Measurements from ENCODE around the gene EPB41L5. TPM values are rescaled to one million over a fixed set of nuclear protein-coding genes. Genes with fewer than 3 reads are reported as not detected.

EPB41L5 gene
- total RNA-seq, 3 donors from 2014 or later = 24.8 to 57.8 (median 42.3) TPM

DNA sequence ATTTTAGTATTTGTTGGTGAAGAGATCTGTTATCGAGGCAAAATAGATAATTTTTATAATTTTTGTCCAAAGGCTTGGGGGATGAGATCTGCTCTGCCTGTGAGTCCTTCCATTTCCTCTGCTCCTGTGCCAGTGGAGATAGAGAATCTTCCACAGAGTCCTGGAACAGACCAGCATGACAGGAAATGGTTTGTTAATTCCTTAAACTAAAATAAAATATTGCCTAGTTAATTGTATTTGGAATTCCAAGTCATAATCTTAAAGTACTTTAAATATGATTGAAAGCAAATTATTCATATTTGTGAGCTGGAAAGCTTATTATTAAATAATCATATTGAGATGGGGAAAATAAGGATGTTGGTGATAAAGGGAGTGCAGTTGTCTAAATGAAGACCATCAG is 87.8 kb downstream of the EPB41L5 start:
- no peak for DNase-seq (ENCODE audit: low spot score in 2 of 2)
- peaks cover 5% of the 10 kb centered on the region for H3K36me3 ChIP-seq
- no peak overlapping the region for H3K4me3 ChIP-seq
- no peaks in the 10 kb centered on the region for H3K9me3 ChIP-seq
- no peaks in the 10 kb centered on the region for H3K4me1 ChIP-seq
- TF ChIP-seq POLR2AphosphoS5 (IDR thresholded peaks at IDR 0.05) (no peak), POLR2A (IDR thresholded peaks at IDR 0.05) (no peak)
- TF ChIP-seq, protein P1, sequence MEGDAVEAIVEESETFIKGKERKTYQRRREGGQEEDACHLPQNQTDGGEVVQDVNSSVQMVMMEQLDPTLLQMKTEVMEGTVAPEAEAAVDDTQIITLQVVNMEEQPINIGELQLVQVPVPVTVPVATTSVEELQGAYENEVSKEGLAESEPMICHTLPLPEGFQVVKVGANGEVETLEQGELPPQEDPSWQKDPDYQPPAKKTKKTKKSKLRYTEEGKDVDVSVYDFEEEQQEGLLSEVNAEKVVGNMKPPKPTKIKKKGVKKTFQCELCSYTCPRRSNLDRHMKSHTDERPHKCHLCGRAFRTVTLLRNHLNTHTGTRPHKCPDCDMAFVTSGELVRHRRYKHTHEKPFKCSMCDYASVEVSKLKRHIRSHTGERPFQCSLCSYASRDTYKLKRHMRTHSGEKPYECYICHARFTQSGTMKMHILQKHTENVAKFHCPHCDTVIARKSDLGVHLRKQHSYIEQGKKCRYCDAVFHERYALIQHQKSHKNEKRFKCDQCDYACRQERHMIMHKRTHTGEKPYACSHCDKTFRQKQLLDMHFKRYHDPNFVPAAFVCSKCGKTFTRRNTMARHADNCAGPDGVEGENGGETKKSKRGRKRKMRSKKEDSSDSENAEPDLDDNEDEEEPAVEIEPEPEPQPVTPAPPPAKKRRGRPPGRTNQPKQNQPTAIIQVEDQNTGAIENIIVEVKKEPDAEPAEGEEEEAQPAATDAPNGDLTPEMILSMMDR (IDR thresholded peaks at IDR 0.05) = no peak
- no peaks in the 10 kb centered on the region for H3K27me3 ChIP-seq
- intact Hi-C loops (cut with DNase I; ENCODE audit: low total_unique reads) = loop anchor here (5.0 kb wide), 1 partner anchor 482 kb away; no protein-coding TSS in a partner anchor
- H3K27ac ChIP-seq = no peak overlapping the region

DNA sequence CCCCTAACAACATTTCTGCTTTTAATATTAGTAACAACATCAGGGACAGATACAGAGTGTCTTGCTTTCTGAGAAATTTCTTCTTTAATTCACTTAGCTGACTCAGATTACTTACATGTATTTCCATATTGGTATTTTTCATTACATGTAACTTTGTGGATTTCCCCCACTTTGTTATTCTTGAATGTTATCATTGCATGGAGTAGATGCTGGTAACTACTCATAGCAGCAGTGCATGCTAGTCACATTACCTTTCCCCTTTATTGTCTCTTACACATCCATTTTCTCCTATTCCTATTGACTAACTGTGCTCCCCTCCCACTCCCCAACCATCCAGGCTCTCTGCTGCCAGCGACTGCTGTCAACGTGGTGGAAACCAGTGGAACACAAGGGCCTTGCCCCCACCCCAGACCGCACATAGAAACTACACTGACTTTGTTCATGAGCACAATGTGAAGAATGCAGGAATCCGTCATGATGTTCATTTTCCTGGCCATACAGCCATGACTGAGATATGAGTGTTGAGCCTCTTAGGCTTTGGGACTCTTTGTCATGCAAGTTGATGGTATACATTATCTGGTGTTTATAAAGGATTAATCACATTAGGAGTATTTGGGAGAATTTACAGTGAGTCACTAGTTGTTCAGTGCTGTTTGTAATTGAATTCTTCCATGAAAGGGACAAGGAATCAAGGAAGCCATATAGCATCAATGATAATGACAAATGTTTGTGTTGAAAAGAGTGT is 91.0 kb downstream of the EPB41L5 start:
- no peak for DNase-seq (ENCODE audit: low spot score in 2 of 2)
- peaks cover 5% of the 10 kb centered on the region for H3K36me3 ChIP-seq
- intact Hi-C loops (cut with DNase I; ENCODE audit: low total_unique reads) = loop anchor here (5.0 kb wide), 1 partner anchor 478 kb away; no protein-coding TSS in a partner anchor

DNA sequence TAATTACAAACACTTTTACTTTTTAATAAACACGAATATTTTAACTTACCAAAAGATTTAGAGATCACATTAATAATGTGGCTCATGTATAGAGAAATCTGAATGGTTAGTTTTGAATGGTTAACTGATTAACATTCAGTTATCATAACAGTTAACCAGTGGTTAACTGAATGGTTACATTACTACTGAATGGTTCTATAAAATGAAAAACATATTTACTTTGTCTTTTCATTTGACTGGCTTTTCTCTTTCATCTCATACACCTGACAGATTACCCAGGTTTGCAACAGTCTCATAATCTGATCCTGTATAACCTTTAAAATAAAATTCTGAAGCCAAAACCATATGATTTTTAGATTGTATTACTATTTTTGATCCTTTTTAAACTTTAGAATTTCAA is 91.9 kb downstream of the EPB41L5 start:
- peaks cover 0 to 8% of the 10 kb centered on the region in 2 donors for H3K4me1 ChIP-seq
- no peak overlapping the region for H3K27ac ChIP-seq
- H3K9me3 ChIP-seq = no peaks in the 10 kb centered on the region
- H3K36me3 ChIP-seq = peaks cover 5% of the 10 kb centered on the region
- DNase-seq (ENCODE audit: low spot score in 2 of 2) = no peak
- TF ChIP-seq POLR2A (IDR thresholded peaks at IDR 0.05) = no peak
- TF ChIP-seq POLR2AphosphoS5 (IDR thresholded peaks at IDR 0.05) = no peak
- TF ChIP-seq, protein P1 (IDR thresholded peaks at IDR 0.05) = no peak
- H3K4me3 ChIP-seq = no peak overlapping the region
- intact Hi-C loops (cut with DNase I; ENCODE audit: low total_unique reads) = loop anchor here (5.0 kb wide), 1 partner anchor 478 kb away; no protein-coding TSS in a partner anchor
- no peaks in the 10 kb centered on the region for H3K27me3 ChIP-seq

More for the DNA sequence above, 91.0 kb downstream of the EPB41L5 start:
- Histone ChIP-seq H3K27me3 (no peaks in the 10 kb centered on the region), H3K9me3 (no peaks in the 10 kb centered on the region), H3K4me3 (no peak overlapping the region), H3K27ac (no peak overlapping the region), H3K4me1 (peaks cover 0 to 8% of the 10 kb centered on the region in 2 donors)
- TF ChIP-seq POLR2AphosphoS5 (IDR thresholded peaks at IDR 0.05) (no peak), POLR2A (IDR thresholded peaks at IDR 0.05) (no peak)
- TF ChIP-seq, protein P1 (IDR thresholded peaks at IDR 0.05) = no peak

GRCh38 chr2:120105360-120105759 is 92.5 kb downstream of the EPB41L5 start:
- intact Hi-C loops (cut with DNase I; ENCODE audit: low total_unique reads) = no loop called here
- no peak overlapping the region for H3K4me3 ChIP-seq
- H3K27me3 ChIP-seq = no peaks in the 10 kb centered on the region
- H3K27ac ChIP-seq = no peak overlapping the region
- H3K9me3 ChIP-seq = no peaks in the 10 kb centered on the region
- peaks cover 5% of the 10 kb centered on the region for H3K36me3 ChIP-seq
- H3K4me1 ChIP-seq = peaks cover 0 to 8% of the 10 kb centered on the region in 2 donors
- TF ChIP-seq POLR2AphosphoS5 (IDR thresholded peaks at IDR 0.05) (no peak), POLR2A (IDR thresholded peaks at IDR 0.05) (no peak)
- TF ChIP-seq, protein P1 (IDR thresholded peaks at IDR 0.05) = no peak
- DNase-seq (ENCODE audit: low spot score in 2 of 2) = no peak

GRCh38 chr2:120108049-120108448 is 95.2 kb downstream of the EPB41L5 start:
- intact Hi-C loops (cut with DNase I; ENCODE audit: low total_unique reads) = no loop called here
- Histone ChIP-seq H3K27me3 (no peaks in the 10 kb centered on the region), H3K4me3 (no peak overlapping the region), H3K36me3 (peaks cover 5% of the 10 kb centered on the region), H3K4me1 (peaks cover 0 to 8% of the 10 kb centered on the region in 2 donors), H3K9me3 (no peaks in the 10 kb centered on the region), H3K27ac (peak overlapping the region in 1 of 2 donors; percentile 56)
- DNase-seq (ENCODE audit: low spot score in 2 of 2) = peak in 1 of 2 donors; percentile 43
- no peak for TF ChIP-seq POLR2A (IDR thresholded peaks at IDR 0.05)
- TF ChIP-seq, protein P1 (IDR thresholded peaks at IDR 0.05) = no peak
- TF ChIP-seq POLR2AphosphoS5 (IDR thresholded peaks at IDR 0.05) = peak in 1 of 3 donors; percentile 22

Data from breast epithelium (tissue), 4 donors.